HG02885 (cell line): ENCODE data around the gene NPTN.

Experiments used
- ATAC-seq: cut with Tn5 transposase; IDR thresholded peaks from one replicate; pipeline ENCODE4 v1.9.1; 2021; ENCODE audit warnings: mild to moderate bottlenecking; ENCODE audit not compliant: unreplicated experiment, poor library complexity

Gene NPTN

DNA sequence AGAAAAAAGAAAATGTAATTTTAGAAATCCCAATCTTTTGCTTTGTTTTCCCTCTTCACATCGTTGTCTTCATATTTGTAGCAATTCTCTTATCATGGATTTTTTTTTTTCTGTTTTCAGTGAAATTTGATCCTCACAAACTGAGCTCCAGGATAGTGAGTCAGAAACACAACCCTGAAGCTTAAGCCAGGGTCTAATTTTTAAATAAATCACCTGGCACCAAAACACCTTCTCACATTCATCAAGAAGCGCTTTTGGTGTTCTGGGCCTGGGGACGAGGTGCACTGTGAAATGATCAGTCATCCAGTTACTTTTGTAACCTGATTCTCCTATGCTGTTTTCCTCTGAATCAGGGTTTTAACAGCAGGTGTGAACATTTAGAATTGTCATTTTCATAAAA is 102.5 kb downstream of the NPTN start:
- no peak for ATAC-seq

DNA sequence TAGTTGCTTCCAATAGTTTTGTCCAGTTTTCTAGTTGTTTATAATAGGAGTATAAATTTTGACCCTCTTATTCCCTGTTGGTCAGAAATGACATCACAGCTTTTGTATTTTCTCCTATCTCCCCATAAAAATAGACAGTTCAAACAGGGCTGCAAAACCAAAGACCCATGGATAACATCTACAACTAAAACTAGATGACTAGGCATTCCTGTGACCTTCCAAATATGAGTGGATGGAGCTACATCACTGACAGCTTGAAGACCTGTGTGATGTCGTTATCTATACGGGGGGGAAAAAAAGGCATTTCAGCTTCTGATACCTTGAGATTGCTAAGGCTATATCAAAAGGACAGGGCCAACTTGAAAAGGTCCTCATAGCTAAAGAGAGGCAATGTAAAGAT is 105.6 kb downstream of the NPTN start:
- no peak for ATAC-seq

DNA sequence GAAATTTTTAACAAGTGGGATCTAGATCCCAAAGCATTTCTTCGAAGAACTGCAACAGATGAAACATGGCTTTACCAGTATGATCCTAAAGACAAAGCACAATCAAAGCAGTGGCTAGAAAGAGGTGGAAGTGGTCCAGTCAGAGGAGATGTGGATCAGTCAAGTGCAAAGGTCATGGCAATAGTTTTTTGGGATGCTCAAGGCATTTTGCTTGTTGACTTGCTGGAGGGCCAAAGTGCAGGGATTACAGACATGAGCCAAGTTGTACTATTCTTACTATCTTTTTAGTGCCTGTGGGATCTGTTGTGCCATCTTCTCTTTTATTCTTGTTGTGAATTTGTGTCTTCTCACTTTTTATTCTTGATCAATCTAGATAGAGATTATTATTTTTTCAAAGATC is 108.3 kb downstream of the NPTN start:
- no peak for ATAC-seq

DNA sequence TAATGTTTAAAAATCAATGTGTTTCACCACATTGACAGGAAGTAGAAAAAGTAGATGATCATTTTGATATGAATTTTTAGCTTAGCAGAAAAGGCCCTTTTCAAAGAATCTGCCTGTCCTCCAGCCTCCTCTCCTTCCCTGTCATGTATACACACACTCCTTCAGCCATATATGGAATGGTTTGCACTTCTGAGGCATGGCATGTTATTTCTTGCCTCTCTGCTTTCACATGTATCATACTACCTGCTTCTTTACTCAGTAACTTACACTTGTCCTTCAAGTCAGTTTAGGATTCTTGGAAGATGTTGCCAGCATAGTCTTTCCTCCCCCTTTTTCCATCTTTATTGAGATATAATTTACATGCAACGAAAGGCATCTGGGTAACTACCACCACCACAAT is 111.2 kb downstream of the NPTN start:
- no peak for ATAC-seq

DNA sequence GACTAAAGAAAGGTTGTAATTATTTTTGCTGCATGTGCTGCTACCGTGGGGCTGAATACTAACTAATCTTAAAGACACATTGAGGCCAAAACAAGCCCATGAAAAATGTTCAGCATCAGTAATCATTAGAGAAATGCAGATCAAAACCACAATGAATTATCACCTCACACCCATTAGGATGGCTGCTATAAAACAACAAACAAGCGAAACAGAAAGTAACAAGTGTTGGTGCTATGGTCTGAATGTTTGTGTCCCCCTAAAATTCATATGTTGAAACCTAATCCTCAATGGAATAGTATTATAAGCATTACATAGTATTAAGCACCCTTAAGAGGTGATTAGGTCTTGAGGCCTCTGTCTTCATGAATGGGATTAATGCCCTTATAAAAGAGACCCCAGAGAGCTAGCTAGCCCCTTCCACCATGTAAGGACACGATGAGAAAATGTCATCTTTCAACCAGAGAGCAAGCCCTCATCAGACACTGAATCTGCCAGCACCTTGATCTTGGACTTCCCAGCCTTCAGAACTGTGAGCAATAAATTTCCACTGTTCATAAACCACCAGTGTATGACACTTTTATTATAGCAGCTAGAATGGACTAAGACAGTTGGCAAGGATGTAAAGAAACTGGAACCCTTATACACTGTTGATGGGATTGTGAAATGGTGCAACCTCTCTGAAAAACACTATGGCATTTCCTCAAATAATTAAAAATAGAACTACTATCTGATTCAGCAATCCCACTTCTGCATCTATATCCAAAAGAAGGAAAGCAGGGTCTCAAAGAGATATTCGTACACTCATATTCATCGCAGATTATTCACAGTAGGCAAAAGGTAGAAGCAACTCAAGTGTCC is 114.1 kb downstream of the NPTN start:
- ATAC-seq: no peak

DNA sequence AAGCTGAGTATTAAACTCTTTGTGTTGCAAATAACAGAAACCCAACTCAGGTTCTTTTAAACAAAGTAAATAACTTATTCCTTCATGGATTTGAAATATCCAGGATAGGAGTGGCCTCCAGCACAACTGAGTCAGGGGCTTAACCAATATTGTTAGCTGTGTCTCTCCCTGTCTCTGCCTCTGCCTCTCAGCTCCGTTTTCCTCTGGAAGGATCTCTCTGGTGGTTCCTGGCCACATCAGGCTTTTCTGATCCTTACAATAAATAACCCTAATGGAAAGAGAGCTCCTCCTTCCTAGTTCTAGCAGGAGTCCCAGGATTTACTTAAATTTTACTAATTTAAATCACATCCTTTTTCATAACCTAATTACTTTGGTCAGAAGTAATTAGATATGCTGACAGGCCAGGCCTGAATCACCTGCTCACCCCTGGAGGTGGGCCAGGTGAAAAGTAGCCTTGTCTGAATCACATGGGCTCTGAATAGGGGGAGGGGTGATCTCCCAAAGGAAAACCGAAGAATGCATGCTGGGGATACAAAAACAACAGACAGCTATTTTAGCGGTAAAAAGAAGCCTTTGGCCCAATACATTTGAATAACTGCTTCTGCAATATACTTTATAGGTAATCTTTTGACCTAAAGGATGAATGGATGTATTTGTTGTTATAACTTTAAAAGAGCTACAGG is 114.9 kb downstream of the NPTN start:
- ATAC-seq: no peak

DNA sequence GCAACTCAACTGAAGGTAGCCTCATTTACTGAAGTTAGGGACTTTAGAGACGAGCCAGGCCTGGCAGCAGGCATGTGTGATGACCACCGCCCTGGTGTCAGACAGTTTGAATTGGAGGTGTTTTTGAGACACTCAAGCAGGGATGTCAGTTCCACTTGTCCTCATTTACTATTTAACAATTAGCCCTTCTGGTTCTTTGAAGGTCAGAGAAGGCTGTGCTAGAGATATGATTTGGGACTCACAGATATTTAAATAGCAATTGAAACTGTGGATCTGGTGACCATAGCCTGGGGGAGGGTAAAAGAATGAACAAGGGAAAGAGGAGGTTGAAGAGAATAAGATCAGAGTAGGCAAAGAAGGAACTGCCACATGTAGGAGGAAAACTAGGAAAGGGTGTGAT is 115.6 kb downstream of the NPTN start:
- no peak for ATAC-seq

DNA sequence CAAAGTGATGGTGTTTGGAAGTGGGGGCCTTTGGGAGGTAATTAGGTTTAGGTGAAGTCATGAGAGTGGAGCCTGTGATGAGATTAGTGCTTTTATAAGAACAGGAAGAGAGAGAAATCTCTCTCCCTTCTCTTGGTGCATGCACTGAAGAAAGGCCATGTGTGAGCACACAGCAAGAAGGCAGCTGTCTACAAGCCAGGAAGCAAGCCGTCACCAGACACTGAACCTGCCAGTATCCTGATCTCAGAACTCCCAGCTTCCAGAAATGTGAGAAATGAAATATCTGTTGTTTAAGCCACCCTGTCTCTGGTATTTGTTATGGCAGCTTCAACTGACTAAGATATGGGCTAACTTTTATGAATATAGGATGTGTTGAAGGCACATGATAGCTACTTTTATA is 117.7 kb downstream of the NPTN start:
- ATAC-seq: no peak
